Stimulated activated naive CD8-positive, alpha-beta T cell treated with anti-CD3 and anti-CD28 coated beads, Interleukin-15, amount 100 ng/mL, for 72 hours (primary cell): ENCODE results near the gene ATG7.
A peak's percentile ranks its signal among the peaks of the same experiment; 100 is the strongest.
"Not testable (repeated sequence)": the region's sequence is repeated elsewhere in the genome, so short reads cannot be mapped to it uniquely, and the experiment has no call there.

Experiments used
- ATAC-seq: fragments of 150-1000 bp; cut with Tn5 transposase; 2 replicates; pipeline ENCODE4 v1.10.0; 2021; ENCODE audit warnings: mild to moderate bottlenecking, moderate library complexity
- DNase-seq, 2 donors: peaks; one replicate each; pipeline ENCODE4 v3.0.0; 2021 to 2022
- H3K27ac Mint-ChIP-seq, 2 donors: one replicate each; pipeline ENCODE4 v1.8.0; 2022; ENCODE audit warnings: mild to moderate bottlenecking in 2 of 2, mixed read lengths in 2 of 2, moderate library complexity in 2 of 2
- H3K27me3 Mint-ChIP-seq: one replicate; pipeline ENCODE4 v1.8.0; 2022; ENCODE audit warnings: mixed read lengths
- H3K4me1 Mint-ChIP-seq: one replicate; pipeline ENCODE4 v1.8.0; 2022; ENCODE audit warnings: mild to moderate bottlenecking, mixed read lengths
- H3K4me3 Mint-ChIP-seq, 2 donors: one replicate each; pipeline ENCODE4 v1.8.0; 2022; ENCODE audit warnings: mild to moderate bottlenecking in 2 of 2, mixed read lengths in 2 of 2, moderate library complexity in 1 of 2
- H3K9me3 Mint-ChIP-seq, 2 donors: one replicate each; pipeline ENCODE4 v1.8.0; 2022; ENCODE audit warnings: mixed read lengths in 2 of 2

The ATG7 gene

GRCh38 chr3:11588755-11589154 is 316.6 kb downstream of the ATG7 start:
- peaks cover 80% of the 10 kb centered on the region for H3K4me1 Mint-ChIP-seq

GRCh38 chr3:11589706-11590105 is 317.5 kb downstream of the ATG7 start:
- ATAC-seq, result no peak
- Mint-ChIP-seq H3K4me3 (no peak overlapping the region), H3K27me3 (no peaks in the 10 kb centered on the region), H3K4me1 (peaks cover 75% of the 10 kb centered on the region), H3K9me3 (no peaks in the 10 kb centered on the region), H3K27ac (no peak overlapping the region)
- no peak for DNase-seq

More at GRCh38 chr3:11588755-11589154, 316.6 kb downstream of the ATG7 start:
- no peaks in the 10 kb centered on the region for H3K27me3 Mint-ChIP-seq
- no peak overlapping the region for H3K4me3 Mint-ChIP-seq
- DNase-seq (no peak), ATAC-seq (no peak)
- H3K9me3 Mint-ChIP-seq, result no peaks in the 10 kb centered on the region
- H3K27ac Mint-ChIP-seq, result peak overlapping the region; percentile 84 to 92

- no peak for DNase-seq
- H3K4me3 Mint-ChIP-seq, result no peak overlapping the region
- peaks cover 0 to under 1% of the 10 kb centered on the region in 2 donors for H3K9me3 Mint-ChIP-seq
- no peak overlapping the region for H3K27ac Mint-ChIP-seq
- H3K4me1 Mint-ChIP-seq, result peaks cover 68% of the 10 kb centered on the region
- ATAC-seq, result no peak
- no peaks in the 10 kb centered on the region for H3K27me3 Mint-ChIP-seq
Observed at GRCh38 chr3:11591002-11591355, 318.8 kb downstream of the ATG7 start.

- no peak for DNase-seq
- Mint-ChIP-seq H3K9me3 (peaks cover 0 to 7% of the 10 kb centered on the region in 2 donors), H3K4me1 (peaks cover 63% of the 10 kb centered on the region), H3K27ac (no peak overlapping the region), H3K4me3 (no peak overlapping the region), H3K27me3 (no peaks in the 10 kb centered on the region)
- ATAC-seq, result no peak
Observed at GRCh38 chr3:11591391-11592282, 319.4 kb downstream of the ATG7 start.

- ATAC-seq (no peak), DNase-seq (no peak)
- H3K9me3 Mint-ChIP-seq, result peaks cover 0 to 13% of the 10 kb centered on the region in 2 donors
- H3K4me3 Mint-ChIP-seq, result no peak overlapping the region
- peaks cover 57% of the 10 kb centered on the region for H3K4me1 Mint-ChIP-seq
- H3K27me3 Mint-ChIP-seq, result no peaks in the 10 kb centered on the region
- peak overlapping the region in 1 of 2 donors; percentile 41 for H3K27ac Mint-ChIP-seq
Observed at GRCh38 chr3:11592445-11593298, 320.5 kb downstream of the ATG7 start.

- DNase-seq (no peak), ATAC-seq (no peak)
- Mint-ChIP-seq H3K27me3 (no peaks in the 10 kb centered on the region), H3K4me1 (peaks cover 57% of the 10 kb centered on the region), H3K9me3 (peaks cover 4 to 21% of the 10 kb centered on the region in 2 donors), H3K4me3 (no peak overlapping the region), H3K27ac (no peak overlapping the region)
Observed at GRCh38 chr3:11593318-11594034, 321.3 kb downstream of the ATG7 start.

- DNase-seq, H3K4me3 Mint-ChIP-seq, ATAC-seq, H3K27me3 Mint-ChIP-seq, H3K27ac Mint-ChIP-seq: not testable (repeated sequence)
- Mint-ChIP-seq H3K9me3 (peaks cover 4 to 23% of the 10 kb centered on the region in 2 donors), H3K4me1 (peaks cover 54% of the 10 kb centered on the region)
Observed at GRCh38 chr3:11595024-11595423, 322.8 kb downstream of the ATG7 start.

GRCh38 chr3:11596387-11596786 is 324.2 kb downstream of the ATG7 start:
- Mint-ChIP-seq H3K4me1 (peaks cover 61% of the 10 kb centered on the region), H3K27ac (no peak overlapping the region), H3K27me3 (no peaks in the 10 kb centered on the region), H3K4me3 (no peak overlapping the region), H3K9me3 (peaks cover 4 to 23% of the 10 kb centered on the region in 2 donors)
- DNase-seq (no peak), ATAC-seq (no peak)

- H3K4me3 Mint-ChIP-seq, result peak overlapping the region in 1 of 2 donors; percentile 46
- H3K27me3 Mint-ChIP-seq, result no peaks in the 10 kb centered on the region
- peak overlapping the region in 1 of 2 donors; percentile 69 for H3K27ac Mint-ChIP-seq
- peaks cover 4 to 23% of the 10 kb centered on the region in 2 donors for H3K9me3 Mint-ChIP-seq
- H3K4me1 Mint-ChIP-seq, result peaks cover 68% of the 10 kb centered on the region
- ATAC-seq, result no peak
- no peak for DNase-seq
Observed at GRCh38 chr3:11600501-11601282, 328.5 kb downstream of the ATG7 start.

GRCh38 chr3:11601446-11602238 is 329.4 kb downstream of the ATG7 start:
- Mint-ChIP-seq H3K27me3 (no peaks in the 10 kb centered on the region), H3K27ac (peak overlapping the region; percentile 90 to 92), H3K9me3 (peaks cover 4 to 16% of the 10 kb centered on the region in 2 donors), H3K4me1 (peaks cover 77% of the 10 kb centered on the region), H3K4me3 (peak overlapping the region; percentile 69 to 75)
- ATAC-seq (peak; percentile 97), DNase-seq (peak; percentile 62 to 75)

GRCh38 chr3:11602239-11602840 is 330.1 kb downstream of the ATG7 start:
- Mint-ChIP-seq H3K27ac (peak overlapping the region; percentile 90 to 92), H3K4me3 (peak overlapping the region; percentile 69 to 75), H3K9me3 (peaks cover 4 to 12% of the 10 kb centered on the region in 2 donors), H3K4me1 (peaks cover 84% of the 10 kb centered on the region), H3K27me3 (no peaks in the 10 kb centered on the region)
- no peak for ATAC-seq
- no peak for DNase-seq

GRCh38 chr3:11602886-11603527 is 330.8 kb downstream of the ATG7 start:
- no peak for DNase-seq
- Mint-ChIP-seq H3K4me3 (no peak overlapping the region), H3K27me3 (no peaks in the 10 kb centered on the region), H3K9me3 (peaks cover 4 to 7% of the 10 kb centered on the region in 2 donors), H3K4me1 (peaks cover 87% of the 10 kb centered on the region), H3K27ac (peak overlapping the region in 1 of 2 donors; percentile 80)
- no peak for ATAC-seq

- peak overlapping the region; percentile 9 to 80 for H3K27ac Mint-ChIP-seq
Observed at GRCh38 chr3:11603628-11604027, 331.4 kb downstream of the ATG7 start.

More at GRCh38 chr3:11603628-11604027, 331.4 kb downstream of the ATG7 start:
- no peak for ATAC-seq
- H3K4me3 Mint-ChIP-seq, result peak overlapping the region in 1 of 2 donors; percentile 29
- H3K4me1 Mint-ChIP-seq, result peaks cover 86% of the 10 kb centered on the region
- H3K27me3 Mint-ChIP-seq, result no peaks in the 10 kb centered on the region
- DNase-seq, result no peak
- peaks cover 0 to under 1% of the 10 kb centered on the region in 2 donors for H3K9me3 Mint-ChIP-seq
